Breast epithelium (tissue), 4 donors: ENCODE results near the gene HJV. TPM values are rescaled to one million over a fixed set of nuclear protein-coding genes. Genes with fewer than 3 reads are reported as not detected.

Experiments
- DNase-seq, 2 donors: peaks; one replicate each; pipeline ENCODE4 v3.0.0-alpha.2; 2019; ENCODE audit warnings: low spot score in 2 of 2
- H3K27ac ChIP-seq, 2 donors: fragments of 200-600 bp; sonication (generic) in 1 of 2; one replicate each; pipeline ENCODE4 v1.5.1; 2016 to 2019; ENCODE audit warnings: mild to moderate bottlenecking in 1 of 2
- H3K27me3 ChIP-seq, 2 donors: fragments of 200-600 bp; sonication (generic) in 1 of 2; one replicate each; pipeline versions ENCODE4 v1.5.1 to v1.6.0; 2017 to 2019; ENCODE audit warnings: control low read depth in 1 of 2, mild to moderate bottlenecking in 1 of 2
- H3K36me3 ChIP-seq: fragments of 200-600 bp; one replicate; pipeline ENCODE4 v1.5.1; 2019
- H3K4me1 ChIP-seq, 2 donors: fragments of 200-600 bp; sonication (generic); one replicate each; pipeline ENCODE4 v1.5.1; 2016 to 2019; ENCODE audit warnings: control low read depth in 1 of 2
- H3K4me3 ChIP-seq, 3 donors: fragments of 200-600 bp; sonication (generic); 1 replicate in 2 of 3; 2 replicates in 1 of 3; pipeline ENCODE4 v1.5.1; 2016 to 2019; ENCODE audit warnings: mild to moderate bottlenecking in 3 of 3, moderate library complexity in 2 of 3
- H3K9me3 ChIP-seq, 2 donors: fragments of 200-600 bp; sonication (generic) in 1 of 2; one replicate each; pipeline ENCODE4 v1.5.1; 2016 to 2019; ENCODE audit warnings: control low read depth in 1 of 2
- CTCF ChIP-seq, 3 donors: fragments of 450-650 bp; IDR thresholded peaks; one replicate each; pipeline ENCODE4 v1.5.1; 2016 to 2017; ENCODE audit warnings: antibody characterized with exemption in 3 of 3, mild to moderate bottlenecking in 3 of 3, moderate library complexity in 3 of 3
- POLR2A ChIP-seq: fragments of 450-650 bp; IDR thresholded peaks from one replicate; pipeline ENCODE4 v1.6.1; 2016; ENCODE audit warnings: antibody characterized with exemption, mild to moderate bottlenecking, moderate library complexity
- POLR2AphosphoS5 ChIP-seq, 3 donors: sonication (generic); formaldehyde crosslinking; IDR thresholded peaks; one replicate each; pipeline ENCODE4 v1.6.1; 2017; ENCODE audit warnings: antibody characterized with exemption in 3 of 3
- intact Hi-C: fragments of 100-400 bp; cut with DNase I; formaldehyde crosslinking; loops from one replicate; pipeline ENCODE4 v1.15.1; 2023; ENCODE audit warnings: low total_unique reads
- total RNA-seq, 3 donors: library from RNA; depleted of rRNA; stranded (reverse); fragments of >200 nt; gene quantifications; one replicate each; pipeline ENCODE4 v1.1.0, GENCODE V29; 2016

Gene HJV
- total RNA-seq, 3 donors from 2014 or later, result not detected

- Histone ChIP-seq H3K27me3 (no peaks in the 10 kb centered on the region), H3K4me3 (no peak overlapping the region), H3K27ac (no peak overlapping the region), H3K9me3 (no peaks in the 10 kb centered on the region), H3K36me3 (no peaks in the 10 kb centered on the region), H3K4me1 (no peaks in the 10 kb centered on the region)
- no peak for DNase-seq
- intact Hi-C loops, result no loop called here
- TF ChIP-seq POLR2A (no peak), CTCF (IDR thresholded peaks at IDR 0.05) (no peak), POLR2AphosphoS5 (IDR thresholded peaks at IDR 0.05) (no peak)
Measured at GRCh38 chr1:146046664-146047063, 25.1 kb upstream of the HJV start.

DNA sequence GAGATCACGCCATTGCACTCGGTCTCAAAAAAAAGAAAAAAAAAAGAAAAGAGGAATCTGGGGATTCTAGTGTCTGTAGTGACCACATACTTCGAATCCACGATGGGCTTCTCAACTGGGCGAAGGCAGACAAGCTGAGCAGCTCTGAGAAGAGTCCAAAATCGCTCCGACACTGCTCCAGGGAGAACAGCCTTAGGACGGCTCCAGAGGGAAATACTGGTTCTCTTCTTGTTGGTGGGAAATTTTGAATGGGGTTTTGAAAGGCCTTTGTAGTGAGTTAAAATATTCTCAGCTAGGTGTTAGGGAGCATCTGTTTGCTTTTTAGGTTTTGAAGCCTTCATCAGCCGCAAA is 18.3 kb upstream of the HJV start:
- Histone ChIP-seq H3K9me3 (no peaks in the 10 kb centered on the region), H3K4me1 (no peaks in the 10 kb centered on the region), H3K27me3 (no peaks in the 10 kb centered on the region), H3K36me3 (no peaks in the 10 kb centered on the region), H3K27ac (peak overlapping the region; percentile 96 to 97), H3K4me3 (peak overlapping the region; percentile 48 to 87 (median 78))
- no peak for DNase-seq
- TF ChIP-seq CTCF (IDR thresholded peaks at IDR 0.05), result no peak
- no peak for TF ChIP-seq POLR2AphosphoS5 (IDR thresholded peaks at IDR 0.05)
- no peak for TF ChIP-seq POLR2A
- intact Hi-C loops, result no loop called here

DNA sequence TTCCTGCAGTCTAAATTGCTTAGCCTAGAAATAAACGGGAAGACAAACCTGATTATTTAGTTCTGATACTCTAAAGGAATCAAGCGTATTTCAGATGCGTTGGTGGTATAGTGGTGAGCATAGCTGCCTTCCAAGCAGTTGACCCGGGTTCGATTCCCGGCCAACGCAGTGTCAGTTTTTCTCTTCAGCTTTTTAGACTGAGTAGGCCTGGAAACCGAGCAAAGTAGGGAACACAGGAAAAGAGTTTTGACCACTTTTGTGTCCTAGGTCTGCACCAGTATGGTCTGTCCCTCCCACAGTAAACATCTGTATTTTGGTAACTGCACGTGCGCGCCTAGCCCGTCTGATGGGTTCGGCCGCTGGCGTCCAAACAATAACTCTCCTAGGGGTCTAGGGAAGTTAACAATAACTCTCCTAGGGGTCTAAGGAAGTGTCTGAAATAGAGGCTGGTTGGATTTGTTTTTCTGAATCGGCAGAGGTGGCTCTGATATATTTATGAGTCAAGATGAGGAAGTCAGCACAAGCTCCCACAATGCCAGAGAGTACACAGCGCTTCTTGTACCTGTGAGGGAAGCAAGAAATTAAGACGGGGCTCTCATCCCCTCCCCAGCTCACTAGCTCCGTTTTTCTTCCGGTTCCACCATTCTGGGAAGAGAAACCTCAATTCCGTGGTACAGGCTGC is 15.6 kb upstream of the HJV start:
- intact Hi-C loops, result no loop called here
- Histone ChIP-seq H3K27me3 (no peaks in the 10 kb centered on the region), H3K27ac (peak overlapping the region; percentile 96 to 97), H3K36me3 (no peaks in the 10 kb centered on the region), H3K4me3 (peak overlapping the region; percentile 48 to 87 (median 78)), H3K4me1 (no peaks in the 10 kb centered on the region), H3K9me3 (no peaks in the 10 kb centered on the region)
- peak; percentile 44 to 86 (median 69) for TF ChIP-seq POLR2AphosphoS5 (IDR thresholded peaks at IDR 0.05)
- TF ChIP-seq CTCF (IDR thresholded peaks at IDR 0.05), result no peak
- DNase-seq, result peak; percentile 73

- no peaks in the 10 kb centered on the region for H3K4me1 ChIP-seq
- H3K27ac ChIP-seq, result peak overlapping the region; percentile 78 to 97
- H3K36me3 ChIP-seq, result no peaks in the 10 kb centered on the region
- H3K27me3 ChIP-seq, result no peaks in the 10 kb centered on the region
- DNase-seq, result no peak
- TF ChIP-seq POLR2A (no peak), POLR2AphosphoS5 (IDR thresholded peaks at IDR 0.05) (no peak), CTCF (IDR thresholded peaks at IDR 0.05) (no peak)
- peak overlapping the region; percentile 48 to 87 (median 78) for H3K4me3 ChIP-seq
- intact Hi-C loops, result no loop called here
- no peaks in the 10 kb centered on the region for H3K9me3 ChIP-seq
Measured at GRCh38 chr1:146036241-146036964, 14.9 kb upstream of the HJV start.

DNA sequence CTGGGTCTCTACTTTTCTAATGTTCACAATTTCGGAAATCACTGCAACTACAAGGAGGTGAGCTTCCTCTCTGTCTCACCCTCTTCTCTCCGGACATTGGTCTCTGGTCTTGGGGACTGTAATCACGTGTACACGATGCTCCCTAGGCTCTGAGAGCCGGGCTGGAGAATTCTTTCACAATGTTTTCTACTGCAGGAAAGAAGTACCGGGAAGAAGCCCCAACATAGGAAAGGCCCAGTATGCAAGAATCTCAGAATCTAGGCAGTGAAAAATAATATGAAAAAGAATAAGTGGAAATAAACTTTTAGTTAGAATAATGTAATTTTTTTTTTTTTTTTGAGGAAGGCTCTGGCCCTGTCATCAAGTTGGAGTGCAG is 13.5 kb upstream of the HJV start:
- intact Hi-C loops, result no loop called here
- H3K27ac ChIP-seq, result peak overlapping the region; percentile 78 to 97
- no peak for TF ChIP-seq POLR2AphosphoS5 (IDR thresholded peaks at IDR 0.05)
- no peak for TF ChIP-seq POLR2A
- no peak for TF ChIP-seq CTCF (IDR thresholded peaks at IDR 0.05)

More for the DNA sequence above, 13.5 kb upstream of the HJV start:
- H3K9me3 ChIP-seq, result no peaks in the 10 kb centered on the region
- H3K4me3 ChIP-seq, result peak overlapping the region; percentile 22 to 87 (median 78)
- no peak for DNase-seq
- H3K4me1 ChIP-seq, result no peaks in the 10 kb centered on the region
- no peaks in the 10 kb centered on the region for H3K36me3 ChIP-seq
- H3K27me3 ChIP-seq, result no peaks in the 10 kb centered on the region
